GM21423 (cell line): ENCODE results near the gene RNF166.

ENCODE experiments used
- ATAC-seq: cut with Tn5 transposase; IDR thresholded peaks from one replicate; pipeline ENCODE4 v1.9.1; 2021; ENCODE audit warnings: mild to moderate bottlenecking, moderate library complexity; ENCODE audit not compliant: unreplicated experiment

RNF166 gene

DNA sequence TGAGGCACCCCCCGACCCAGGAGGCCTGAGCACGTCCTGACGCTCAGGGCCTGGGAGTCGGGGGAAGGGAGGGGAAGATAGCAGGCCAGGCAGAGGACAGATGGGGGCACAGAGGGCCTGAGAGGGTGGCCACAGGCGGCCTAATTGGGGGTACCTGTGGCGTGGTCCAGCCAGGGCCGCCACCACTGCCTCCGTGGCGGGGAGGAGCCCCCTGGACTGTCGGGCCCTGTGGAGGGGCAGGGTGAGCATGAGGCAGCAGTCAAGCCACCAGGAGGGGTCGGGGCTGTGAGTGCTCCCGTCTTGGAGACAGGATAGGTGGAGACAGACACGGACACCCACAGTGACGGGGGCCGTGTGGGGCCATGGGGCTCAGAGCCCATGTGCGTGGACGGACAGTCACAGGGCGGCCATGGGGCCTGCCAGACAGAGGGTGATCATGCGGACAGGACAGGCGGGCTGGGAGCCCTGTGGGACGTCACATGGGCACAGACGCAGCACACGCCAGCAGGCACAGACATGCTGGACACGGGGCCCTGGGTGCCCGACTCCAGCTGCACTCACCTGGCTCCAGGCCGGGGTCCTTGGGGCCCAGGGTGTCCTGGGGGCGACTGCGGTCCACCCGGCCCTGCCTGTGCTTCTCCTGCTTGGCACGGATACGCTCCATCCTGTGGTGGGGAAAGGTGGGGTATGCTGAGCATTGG, 18.8 kb upstream of the RNF166 start:
- no peak for ATAC-seq

DNA sequence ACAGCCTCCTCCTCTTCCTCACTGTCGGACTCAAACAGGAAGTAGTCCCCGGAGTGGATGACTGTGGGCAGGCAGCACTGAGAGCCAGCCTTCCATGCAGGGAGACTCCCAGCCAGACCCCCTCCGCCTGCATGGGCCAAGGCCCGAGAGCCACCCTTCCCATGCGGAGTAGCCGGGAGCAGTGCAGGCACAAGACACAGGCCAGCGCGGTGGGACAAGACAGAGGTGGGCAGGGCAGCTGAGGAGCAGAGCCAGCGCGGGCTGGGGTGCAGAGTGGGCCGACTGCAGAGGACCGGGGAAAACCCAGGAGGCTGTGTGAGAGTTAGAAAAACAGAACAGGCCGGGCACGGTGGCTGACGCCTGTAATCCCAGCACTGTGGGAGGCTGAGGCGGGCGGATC, 17.7 kb upstream of the RNF166 start:
- ATAC-seq: no peak

DNA sequence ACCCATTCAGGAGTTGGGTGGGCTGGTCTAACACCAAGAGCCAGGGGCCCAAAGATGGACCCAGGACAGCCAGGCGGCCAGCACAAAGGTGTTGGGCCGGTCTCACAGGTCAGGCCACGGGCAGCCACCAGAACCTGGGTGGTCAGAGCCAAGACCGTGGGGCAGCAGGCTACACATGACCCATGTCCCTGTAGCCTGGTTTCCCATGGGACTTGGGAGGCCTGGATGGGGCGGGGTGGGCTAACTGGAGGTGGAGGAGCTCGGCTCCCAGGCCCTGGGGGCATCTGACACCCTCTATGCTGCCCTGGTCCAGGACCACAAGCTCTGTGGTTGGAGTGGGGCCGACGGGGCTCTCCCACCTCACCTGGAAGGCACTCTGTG, 17.3 kb upstream of the RNF166 start:
- no peak for ATAC-seq

DNA sequence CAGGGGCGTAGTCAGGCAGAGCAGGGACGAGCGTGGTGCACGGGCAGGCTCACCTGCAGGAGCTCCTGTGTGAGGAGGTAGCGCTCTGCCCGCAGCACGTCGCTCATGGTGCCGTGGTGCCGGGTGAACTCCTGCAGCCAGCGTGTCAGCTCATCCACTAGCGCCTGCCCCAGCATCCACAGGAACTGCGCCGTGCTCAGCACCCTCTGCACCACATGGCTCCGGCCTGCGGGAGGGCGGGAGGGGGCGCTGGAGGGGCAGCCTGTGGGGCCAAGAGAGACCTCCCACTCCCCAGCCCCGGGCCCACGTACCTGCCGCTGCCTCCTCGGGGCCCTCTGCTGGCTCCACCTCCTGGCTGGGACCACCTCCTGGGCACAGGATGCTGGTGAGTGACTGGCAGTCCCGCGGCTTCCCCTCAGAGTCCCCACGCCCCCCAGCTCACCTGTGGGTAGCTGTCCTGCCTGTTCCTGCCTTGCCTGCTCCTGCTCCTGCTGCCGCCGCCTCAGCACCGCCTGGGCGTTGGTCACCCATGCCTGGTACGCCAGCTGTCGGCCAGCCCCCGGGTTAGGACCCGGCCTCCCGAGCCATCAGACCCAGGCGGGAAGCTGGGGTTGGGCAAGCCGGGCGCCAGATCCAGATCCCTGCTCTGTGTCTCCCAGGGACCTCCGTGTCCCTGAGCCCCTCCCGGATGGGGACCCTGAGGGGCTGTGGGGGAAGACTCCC, 16.7 kb upstream of the RNF166 start:
- ATAC-seq: no peak

DNA sequence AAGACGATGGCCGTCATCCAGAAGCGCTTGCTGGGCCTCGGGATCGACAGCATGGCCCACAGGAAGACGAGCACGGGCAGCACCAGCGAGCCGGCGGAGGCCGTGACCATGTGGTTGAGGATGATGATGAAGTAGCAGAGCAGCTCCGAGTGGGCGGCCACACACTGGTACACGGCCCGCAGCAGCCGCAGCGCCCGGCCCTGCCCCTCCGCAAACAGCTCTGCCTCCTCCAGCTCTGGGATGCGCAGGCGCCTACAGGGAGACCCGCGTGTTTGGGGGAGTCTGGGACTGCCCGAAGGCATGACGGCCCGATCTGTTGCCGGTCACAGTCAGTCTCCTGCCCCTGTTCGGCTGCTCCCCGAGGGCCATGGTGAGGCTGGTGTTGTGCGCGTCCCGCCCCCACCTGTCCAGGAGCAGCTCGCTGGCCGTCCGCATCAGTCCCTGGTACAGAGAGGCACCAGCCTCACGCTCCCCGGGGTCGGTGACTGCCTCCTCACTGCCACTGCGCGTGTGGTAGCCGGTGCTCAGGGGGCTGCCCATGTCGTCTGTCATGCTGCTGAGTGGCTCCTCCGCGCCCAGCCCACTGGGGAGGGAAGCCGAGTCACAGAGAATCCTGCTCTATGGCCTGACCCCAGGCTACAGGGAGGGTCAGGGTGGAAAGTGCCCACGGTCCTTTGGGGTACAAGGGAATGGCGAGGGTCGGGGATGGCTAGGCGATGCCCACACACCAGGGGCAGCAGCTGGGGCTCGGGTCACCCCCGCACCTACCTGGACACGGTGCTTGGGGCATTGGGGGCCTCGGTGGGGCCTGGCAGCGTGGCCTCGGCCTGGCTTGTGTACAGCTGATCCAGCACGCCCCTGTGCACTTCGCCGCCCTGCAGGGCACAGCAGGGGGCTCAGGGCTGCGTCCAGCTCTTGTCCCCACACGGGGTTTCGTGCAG, 15.9 kb upstream of the RNF166 start:
- no peak for ATAC-seq

DNA sequence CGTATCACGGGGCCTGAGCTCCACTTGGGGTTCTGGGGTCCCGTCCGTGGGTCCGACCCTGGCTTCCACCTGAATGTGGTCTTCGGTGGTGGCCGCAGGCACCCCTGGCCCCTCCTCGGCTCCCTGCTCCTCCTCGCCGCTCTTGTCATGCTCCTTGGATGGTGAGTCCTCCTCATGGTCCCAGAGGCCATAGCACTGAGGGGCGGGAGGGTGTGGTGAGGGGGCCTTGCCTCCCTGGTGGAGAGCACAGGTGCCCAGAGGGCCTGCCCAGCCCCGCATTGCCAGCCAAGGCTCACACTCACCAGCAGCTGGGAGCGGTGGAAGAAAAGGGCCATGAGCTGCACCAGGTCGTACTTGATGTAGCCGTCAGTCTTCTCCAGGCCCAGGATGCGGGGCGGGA, 15.0 kb upstream of the RNF166 start:
- ATAC-seq: no peak

DNA sequence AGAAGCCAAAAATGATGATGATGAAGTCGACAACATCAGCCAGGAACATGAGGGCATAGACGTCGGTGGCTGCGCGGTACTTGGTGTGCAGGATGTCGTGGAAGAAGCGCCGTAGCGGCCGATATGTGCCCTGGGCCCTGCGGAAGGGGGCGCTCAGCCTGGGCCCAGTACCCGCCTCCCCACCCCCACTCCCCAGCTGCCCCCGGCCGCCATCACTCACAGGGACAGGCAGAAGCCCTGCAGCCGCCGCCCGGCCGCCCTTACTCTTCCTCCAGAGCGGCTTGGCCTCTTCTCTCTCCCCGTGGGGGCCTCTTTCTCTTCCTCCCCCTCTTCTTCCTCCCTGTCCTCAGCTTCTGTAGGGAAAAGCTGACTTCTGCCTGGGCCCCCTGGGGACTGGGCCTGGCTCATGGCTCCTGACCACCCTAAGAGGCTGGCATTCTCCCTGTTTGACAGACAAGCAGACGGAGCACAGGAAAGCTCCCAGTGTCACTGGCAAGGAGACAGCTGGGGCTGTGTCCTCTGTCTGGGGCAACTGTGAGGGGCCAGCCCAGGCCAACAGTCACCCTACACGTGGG, 14.3 kb upstream of the RNF166 start:
- ATAC-seq: no peak

DNA sequence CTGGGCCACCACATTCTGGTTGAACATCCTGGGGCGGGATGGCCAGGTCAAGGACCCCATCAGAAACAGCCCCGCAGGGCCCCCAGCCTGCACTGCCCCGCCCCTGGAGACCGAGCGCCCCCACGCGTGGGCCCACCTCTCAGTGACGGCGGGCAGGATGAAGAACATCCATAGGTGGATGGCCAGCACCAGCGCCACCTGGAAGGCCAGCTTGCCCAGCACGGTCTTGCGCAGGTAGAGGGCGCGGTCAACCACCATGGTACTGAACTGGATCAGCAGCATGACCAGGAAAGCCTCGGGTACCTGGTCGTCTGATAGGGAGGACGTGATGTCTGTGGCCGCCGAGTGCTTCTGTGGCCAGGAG, 13.7 kb upstream of the RNF166 start:
- no peak for ATAC-seq

DNA sequence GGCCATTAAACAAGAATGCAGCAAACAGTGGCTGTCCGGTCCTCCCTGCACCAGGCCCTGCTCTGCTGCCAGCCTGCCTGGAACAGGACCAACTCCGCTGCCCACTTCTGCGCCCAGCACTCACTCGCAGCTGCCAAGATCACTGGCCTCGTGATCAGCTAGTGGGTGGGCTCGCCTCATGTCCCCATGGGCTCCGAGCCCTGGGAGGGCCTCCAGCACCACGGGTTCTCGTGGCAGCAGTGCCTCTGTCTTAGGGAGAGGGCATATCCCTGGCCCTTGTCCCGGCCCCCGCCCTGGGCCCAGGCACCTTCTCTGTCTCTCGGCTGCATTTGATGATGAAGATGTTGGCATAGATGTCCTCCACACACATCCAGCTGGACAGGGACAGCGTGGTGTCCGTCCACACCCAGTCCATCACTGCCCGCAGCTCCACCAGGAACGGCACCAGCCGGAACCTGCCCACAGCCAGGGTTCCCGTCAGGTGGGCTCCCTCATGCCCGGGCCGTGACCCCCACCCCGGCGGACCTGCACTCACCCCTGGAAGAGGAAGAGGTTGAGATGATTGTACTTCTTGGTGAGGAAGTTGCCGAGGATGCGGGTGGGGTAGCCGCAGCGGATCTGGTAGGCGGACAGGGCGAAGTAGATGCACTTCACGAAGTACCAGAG, 13.2 kb upstream of the RNF166 start:
- ATAC-seq: no peak

DNA sequence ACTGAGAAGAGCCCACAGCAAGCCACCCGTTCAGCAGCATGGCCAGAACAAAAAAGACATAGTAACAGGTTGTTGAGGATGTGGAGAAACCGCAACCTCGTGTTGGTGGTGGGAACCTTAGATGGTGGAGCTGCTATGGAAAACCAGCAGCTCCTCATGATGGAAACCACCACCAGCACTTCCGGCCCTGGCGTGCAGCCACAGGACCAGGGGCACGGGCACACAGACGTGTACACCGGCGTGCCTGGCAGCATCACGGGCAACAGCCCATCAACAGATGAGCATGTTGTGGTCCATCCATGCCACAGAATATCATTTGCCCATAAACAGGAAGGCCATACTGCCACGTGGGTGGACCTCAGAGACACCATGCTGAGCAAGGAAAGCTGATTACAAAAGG, 12.0 kb upstream of the RNF166 start:
- no peak for ATAC-seq

DNA sequence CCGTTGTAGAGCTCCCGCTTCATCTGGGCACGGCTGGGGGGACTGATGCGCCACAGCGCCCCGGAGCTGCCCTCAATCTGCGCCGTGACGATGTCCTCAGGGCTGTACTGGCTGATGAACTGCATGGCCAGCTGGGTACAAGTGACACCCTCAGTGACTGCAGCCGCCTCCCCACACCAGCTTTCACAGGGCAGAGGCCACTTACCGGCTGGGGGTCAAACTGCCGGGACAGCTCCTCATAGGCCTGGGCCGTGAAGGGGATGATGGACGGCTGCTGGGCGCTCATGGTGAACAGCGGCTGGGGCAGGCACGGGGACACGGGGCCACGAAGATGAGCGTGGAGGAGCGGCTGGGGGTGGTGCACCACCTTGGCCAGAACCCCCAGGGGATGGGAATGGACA, 10.4 kb upstream of the RNF166 start:
- ATAC-seq: no peak

DNA sequence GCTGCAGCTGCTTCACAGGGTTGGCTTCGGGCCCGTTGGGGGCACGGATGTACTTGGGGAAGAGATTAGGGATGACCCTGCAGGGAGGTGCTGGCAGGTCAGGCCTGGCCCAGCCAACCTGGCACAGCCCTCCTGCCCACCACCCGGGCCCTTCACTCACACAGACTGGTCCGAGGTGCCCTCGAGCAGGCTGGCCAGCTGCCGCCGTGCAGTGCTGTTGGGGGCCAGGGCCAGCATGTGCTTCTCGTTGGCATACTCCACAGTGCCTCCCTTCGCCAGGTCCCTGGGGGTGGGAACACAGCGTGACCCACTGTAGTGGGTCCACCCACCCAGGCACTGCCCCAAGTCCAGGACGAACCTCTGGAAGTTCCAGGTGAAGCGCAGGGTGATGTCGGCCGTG, 10.0 kb upstream of the RNF166 start:
- no peak for ATAC-seq

DNA sequence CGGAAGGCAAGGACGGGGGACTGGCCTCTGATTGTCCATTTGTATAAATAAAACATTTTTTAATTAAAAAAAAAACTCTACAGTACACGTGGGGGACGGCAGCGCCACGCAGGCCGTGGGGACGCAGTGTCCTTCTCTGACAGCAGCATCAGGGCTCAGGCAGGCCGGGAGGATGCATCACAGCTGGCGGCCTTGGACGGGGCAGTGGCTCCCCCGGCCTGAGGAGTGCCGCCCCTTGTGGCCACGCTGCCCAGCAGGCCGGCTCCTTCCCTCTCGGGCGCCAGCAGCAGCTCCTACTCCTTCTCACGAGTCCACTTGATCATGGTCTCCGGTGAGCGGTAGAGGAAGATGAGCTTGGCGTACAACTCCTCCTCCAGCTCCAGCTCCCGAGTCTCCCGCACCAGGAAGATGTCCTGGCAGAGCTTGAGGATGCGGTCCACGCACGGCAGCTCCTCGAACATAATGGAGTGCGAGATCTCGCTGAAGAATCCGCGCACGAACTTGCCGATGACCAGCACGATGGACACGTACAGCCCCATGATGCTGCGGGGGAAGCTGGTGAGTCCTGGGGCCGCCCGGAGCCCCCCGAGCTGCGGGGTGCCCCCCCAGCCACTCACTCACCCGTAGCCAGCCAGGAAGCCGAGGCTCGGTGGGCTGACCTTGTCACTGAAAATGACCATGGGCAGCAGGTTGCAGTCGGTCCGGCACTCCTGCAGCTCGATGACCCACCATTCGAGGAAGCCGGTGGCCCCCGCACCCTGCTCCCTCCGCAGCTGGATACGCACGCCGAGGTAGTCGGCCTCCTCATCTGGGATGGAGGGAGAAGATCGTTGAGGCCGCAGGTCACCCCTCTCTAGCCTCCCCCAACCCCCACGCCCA, 9.3 kb upstream of the RNF166 start:
- no peak for ATAC-seq

DNA sequence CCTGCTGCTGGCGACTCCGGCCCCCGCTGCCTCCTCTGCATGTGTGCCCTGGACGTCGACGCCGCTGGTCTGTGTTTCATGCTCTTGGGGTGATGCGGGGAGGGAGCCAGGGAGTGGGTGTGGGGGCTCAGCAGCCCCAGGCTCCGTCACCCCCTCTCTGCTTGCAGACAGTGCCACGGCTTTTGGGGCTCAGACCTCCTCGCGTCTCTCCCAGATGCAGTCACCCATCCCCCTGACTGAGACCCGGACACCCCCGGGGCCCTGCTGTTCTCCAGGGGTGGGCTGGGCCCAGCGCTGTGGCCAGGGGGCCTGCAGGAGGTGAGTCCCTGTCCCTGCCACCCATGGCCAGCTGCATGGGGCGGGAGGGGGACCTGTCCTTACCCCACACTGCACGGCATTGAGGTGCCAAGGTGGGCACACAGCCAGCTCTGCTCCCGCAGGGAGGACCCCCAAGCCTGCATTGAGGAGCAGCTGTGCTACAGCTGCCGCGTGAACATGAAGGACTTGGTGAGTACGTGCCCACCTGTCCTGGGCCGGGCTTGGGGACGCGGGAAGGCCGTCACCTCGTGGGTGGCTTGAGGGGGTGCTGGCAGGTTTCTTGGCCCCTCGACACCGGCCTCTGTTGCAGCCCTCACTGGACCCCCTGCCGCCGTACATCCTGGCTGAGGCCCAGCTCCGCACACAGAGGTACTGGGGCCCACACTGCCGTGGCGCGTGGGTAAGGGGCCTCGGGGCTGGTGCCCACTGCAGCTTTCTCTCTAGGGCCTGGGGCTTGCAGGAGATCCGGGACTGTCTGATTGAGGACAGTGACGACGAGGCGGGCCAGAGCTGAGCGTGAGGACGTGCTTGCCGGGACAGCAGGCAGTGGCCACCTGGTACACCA, 8.5 kb upstream of the RNF166 start:
- ATAC-seq: no peak

DNA sequence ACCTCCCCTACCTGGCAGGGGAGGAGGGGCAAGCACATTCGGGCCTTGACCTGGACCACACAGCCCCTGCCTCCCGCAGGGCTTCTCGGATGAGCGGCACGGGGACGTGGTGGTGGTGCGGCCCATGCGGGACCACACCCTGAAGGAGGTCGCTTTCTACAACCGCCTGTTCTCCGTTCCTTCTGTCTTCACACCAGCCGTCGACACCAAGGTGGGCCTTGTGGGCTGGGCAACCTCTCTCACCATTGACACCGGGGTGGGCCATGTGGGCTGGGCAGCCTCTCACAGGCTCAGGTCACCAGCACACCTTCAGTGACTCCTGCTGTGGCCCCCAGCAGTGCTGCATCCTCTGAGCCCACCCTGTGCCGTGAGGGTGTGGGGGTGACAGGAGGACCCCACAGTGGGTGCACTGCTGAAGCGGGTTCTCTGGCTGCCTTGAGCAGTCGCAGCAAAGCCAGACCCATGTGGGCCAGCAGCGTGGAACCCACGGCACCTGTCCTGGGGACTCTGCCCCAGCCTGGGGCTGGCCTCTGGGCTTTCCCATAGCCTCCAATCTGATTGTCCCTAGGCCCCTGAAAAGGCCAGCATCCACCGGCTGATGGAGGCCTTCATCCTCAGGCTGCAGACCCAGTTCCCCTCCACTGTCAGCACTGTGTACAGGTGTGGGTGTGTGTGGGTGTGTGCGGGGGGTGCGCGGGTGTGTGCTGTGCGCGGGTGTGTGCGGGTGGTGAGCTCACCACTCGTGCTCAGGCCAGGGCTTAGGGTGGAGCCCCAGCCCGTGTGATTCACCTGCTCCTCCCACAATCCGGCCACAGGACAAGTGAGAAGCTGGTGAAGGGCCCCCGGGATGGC, 7.6 kb upstream of the RNF166 start:
- no peak for ATAC-seq

DNA sequence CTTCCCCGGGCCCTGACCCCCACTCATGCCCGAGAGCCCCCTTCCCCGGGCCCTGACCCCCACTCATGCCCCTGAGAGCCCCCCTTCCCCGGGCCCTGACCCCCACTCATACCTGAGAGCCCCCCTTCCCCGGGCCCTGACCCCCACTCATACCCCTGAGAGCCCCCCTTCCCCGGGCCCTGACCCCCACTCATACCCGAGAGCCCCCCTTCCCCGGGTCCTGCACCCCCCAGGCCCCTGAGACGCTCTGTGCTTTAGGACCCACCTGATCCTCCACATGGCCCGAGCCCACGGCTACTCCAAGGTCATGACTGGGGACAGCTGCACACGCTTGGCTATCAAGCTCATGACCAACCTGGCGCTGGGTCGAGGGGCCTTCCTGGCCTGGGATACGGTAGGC, 6.8 kb upstream of the RNF166 start:
- ATAC-seq: no peak

DNA sequence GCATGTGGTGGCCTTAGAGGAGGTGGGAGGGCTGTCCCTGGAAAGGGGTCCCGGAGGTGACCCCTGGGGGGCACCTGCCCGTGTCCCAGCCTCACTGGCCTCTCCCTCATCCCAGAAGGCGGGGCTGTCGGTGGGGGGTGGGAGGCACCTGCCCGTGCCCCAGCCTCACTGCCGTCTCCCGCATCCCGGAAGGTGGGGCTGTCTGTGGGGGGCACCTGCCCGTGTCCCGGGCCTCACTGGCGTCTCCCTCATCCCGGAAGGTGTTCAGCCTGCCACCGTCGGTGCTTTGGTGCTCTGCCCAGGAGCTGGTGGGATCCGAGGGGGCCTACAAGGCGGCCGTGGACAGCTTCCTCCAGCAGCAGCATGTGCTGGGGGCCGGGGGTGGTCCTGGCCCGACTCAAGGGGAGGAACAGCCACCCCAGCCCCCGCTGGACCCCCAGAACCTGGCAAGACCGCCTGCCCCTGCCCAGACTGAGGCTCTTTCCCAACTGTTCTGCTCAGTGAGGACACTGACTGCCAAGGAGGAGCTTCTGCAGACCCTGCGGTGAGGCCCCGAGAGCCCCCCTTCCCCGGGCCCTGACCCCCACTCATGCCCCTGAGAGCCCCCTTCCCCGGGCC, 6.3 kb upstream of the RNF166 start:
- no peak for ATAC-seq
